Measurements from ENCODE around the gene PLPPR3.
"Not testable (repeated sequence)": the region's sequence is repeated elsewhere in the genome, so short reads cannot be mapped to it uniquely, and the experiment has no call there.

Gene PLPPR3

GRCh38 chr19:825897-826644 lies 4.3 kb upstream of the PLPPR3 start:
- DNase-seq (ENCODE audit: extremely low read depth, insufficient read length) = no peak
- no peaks in the 10 kb centered on the region for H3K36me3 ChIP-seq (ENCODE audit: control insufficient read depth, insufficient read depth, low read length)
- TF ChIP-seq, protein P1, sequence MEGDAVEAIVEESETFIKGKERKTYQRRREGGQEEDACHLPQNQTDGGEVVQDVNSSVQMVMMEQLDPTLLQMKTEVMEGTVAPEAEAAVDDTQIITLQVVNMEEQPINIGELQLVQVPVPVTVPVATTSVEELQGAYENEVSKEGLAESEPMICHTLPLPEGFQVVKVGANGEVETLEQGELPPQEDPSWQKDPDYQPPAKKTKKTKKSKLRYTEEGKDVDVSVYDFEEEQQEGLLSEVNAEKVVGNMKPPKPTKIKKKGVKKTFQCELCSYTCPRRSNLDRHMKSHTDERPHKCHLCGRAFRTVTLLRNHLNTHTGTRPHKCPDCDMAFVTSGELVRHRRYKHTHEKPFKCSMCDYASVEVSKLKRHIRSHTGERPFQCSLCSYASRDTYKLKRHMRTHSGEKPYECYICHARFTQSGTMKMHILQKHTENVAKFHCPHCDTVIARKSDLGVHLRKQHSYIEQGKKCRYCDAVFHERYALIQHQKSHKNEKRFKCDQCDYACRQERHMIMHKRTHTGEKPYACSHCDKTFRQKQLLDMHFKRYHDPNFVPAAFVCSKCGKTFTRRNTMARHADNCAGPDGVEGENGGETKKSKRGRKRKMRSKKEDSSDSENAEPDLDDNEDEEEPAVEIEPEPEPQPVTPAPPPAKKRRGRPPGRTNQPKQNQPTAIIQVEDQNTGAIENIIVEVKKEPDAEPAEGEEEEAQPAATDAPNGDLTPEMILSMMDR (IDR thresholded peaks at IDR 0.05; ENCODE audit: insufficient read depth, low read length, poor library complexity, severe bottlenecking) = no peak
- H3K4me3 ChIP-seq (replicated peaks; ENCODE audit: low read depth, low read length) = no peak overlapping the region
- H3K27me3 ChIP-seq (replicated peaks; ENCODE audit: control insufficient read depth, insufficient read depth, low read length) = no peaks in the 10 kb centered on the region

DNA sequence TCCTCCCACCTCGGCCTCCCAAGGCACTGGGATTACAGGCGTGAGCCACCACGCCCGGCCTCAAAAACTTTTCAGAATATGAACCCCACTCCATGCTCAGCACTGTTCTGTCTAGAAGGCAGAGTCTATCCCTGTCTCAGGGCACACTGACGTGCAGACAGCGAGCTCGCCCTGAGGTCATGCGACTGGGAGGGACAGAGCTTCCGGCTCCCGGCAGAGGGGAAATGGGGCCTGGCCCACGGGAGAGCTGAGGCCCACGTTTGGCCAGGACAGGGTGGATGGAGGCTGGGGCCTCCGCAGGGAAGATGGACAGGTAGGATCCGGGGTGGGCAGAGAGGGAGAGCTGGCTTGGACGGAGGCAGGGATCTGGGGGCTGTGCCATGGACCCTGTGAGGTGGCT lies 3.1 kb upstream of the PLPPR3 start:
- no peak for DNase-seq (ENCODE audit: extremely low read depth, insufficient read length)

GRCh38 chr19:823565-824121 lies 1.9 kb upstream of the PLPPR3 start:
- no peak overlapping the region for H3K4me3 ChIP-seq (replicated peaks; ENCODE audit: low read depth, low read length)
- no peak for DNase-seq (ENCODE audit: extremely low read depth, insufficient read length)

More for the DNA sequence above, 3.1 kb upstream of the PLPPR3 start:
- Histone ChIP-seq H3K36me3 (ENCODE audit: control insufficient read depth, insufficient read depth, low read length) (no peaks in the 10 kb centered on the region), H3K27me3 (replicated peaks; ENCODE audit: control insufficient read depth, insufficient read depth, low read length) (no peaks in the 10 kb centered on the region), H3K4me3 (replicated peaks; ENCODE audit: low read depth, low read length) (no peak overlapping the region)
- TF ChIP-seq, protein P1 (IDR thresholded peaks at IDR 0.05; ENCODE audit: insufficient read depth, low read length, poor library complexity, severe bottlenecking) = no peak

GRCh38 chr19:821231-821824 lies 427 bp downstream of the PLPPR3 start:
- no peaks in the 10 kb centered on the region for H3K27me3 ChIP-seq (replicated peaks; ENCODE audit: control insufficient read depth, insufficient read depth, low read length)
- TF ChIP-seq, protein P1 (IDR thresholded peaks at IDR 0.05; ENCODE audit: insufficient read depth, low read length, poor library complexity, severe bottlenecking) = no peak
- H3K36me3 ChIP-seq (ENCODE audit: control insufficient read depth, insufficient read depth, low read length) = no peaks in the 10 kb centered on the region
- no peak overlapping the region for H3K4me3 ChIP-seq (replicated peaks; ENCODE audit: low read depth, low read length)
- no peak for DNase-seq (ENCODE audit: extremely low read depth, insufficient read length)

More at GRCh38 chr19:823565-824121, 1.9 kb upstream of the PLPPR3 start:
- Histone ChIP-seq H3K36me3 (ENCODE audit: control insufficient read depth, insufficient read depth, low read length) (no peaks in the 10 kb centered on the region), H3K27me3 (replicated peaks; ENCODE audit: control insufficient read depth, insufficient read depth, low read length) (no peaks in the 10 kb centered on the region)
- TF ChIP-seq, protein P1 (IDR thresholded peaks at IDR 0.05; ENCODE audit: insufficient read depth, low read length, poor library complexity, severe bottlenecking) = no peak

DNA sequence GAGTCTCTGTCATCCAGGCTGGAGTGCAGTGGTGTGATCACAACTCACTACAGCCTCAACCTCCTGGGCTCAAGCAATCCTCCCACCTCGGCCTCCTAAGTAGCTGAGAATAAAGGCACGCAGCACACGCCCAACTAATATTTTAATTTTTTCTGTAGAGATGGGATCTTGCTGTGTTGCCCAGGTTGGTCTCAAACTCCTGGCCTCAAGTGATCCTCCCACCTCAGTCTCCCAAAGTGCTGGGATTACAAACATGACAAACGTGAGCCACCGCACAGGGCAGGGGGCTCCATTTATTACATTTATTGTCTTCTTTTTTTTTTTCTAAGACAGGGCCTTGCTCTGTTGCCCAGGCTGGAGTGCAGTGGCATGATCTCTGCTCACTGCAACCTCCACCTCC lies 1.5 kb downstream of the PLPPR3 start:
- H3K27me3 ChIP-seq (replicated peaks; ENCODE audit: control insufficient read depth, insufficient read depth, low read length); DNase-seq (ENCODE audit: extremely low read depth, insufficient read length); H3K4me3 ChIP-seq (replicated peaks; ENCODE audit: low read depth, low read length): not testable (repeated sequence)

GRCh38 chr19:816500-816857 lies 5.3 kb downstream of the PLPPR3 start:
- H3K36me3 ChIP-seq (ENCODE audit: control insufficient read depth, insufficient read depth, low read length) = peaks cover 3% of the 10 kb centered on the region
- H3K27me3 ChIP-seq (replicated peaks; ENCODE audit: control insufficient read depth, insufficient read depth, low read length) = no peaks in the 10 kb centered on the region
- no peak for DNase-seq (ENCODE audit: extremely low read depth, insufficient read length)
- TF ChIP-seq, protein P1 (IDR thresholded peaks at IDR 0.05; ENCODE audit: insufficient read depth, low read length, poor library complexity, severe bottlenecking) = no peak
- no peak overlapping the region for H3K4me3 ChIP-seq (replicated peaks; ENCODE audit: low read depth, low read length)

More for the DNA sequence above, 1.5 kb downstream of the PLPPR3 start:
- H3K36me3 ChIP-seq (ENCODE audit: control insufficient read depth, insufficient read depth, low read length) = not testable (repeated sequence)

Data from GM06990 (cell line).